WTC11 (cell line): ENCODE results near the gene CNTN5.

ENCODE experiments used
- ATF2 ChIP-seq: sonication (generic); formaldehyde crosslinking; IDR thresholded peaks from 2 replicates; pipeline ENCODE4 v1.8.1; 2022; ENCODE audit warnings: low read depth, missing genetic modification reagents, borderline replicate concordance
- ATF3 ChIP-seq: sonication (generic); formaldehyde crosslinking; conservative IDR thresholded peaks from 2 replicates; pipeline ENCODE4 v1.8.1; 2022; ENCODE audit warnings: mild to moderate bottlenecking, missing genetic modification reagents
- CREB1 ChIP-seq: sonication (generic); formaldehyde crosslinking; IDR thresholded peaks from 2 replicates; pipeline ENCODE4 v1.8.0; 2023; ENCODE audit warnings: mild to moderate bottlenecking, missing genetic modification reagents
- CTCF ChIP-seq: fragments of 200-600 bp; IDR thresholded peaks from 2 replicates; pipeline ENCODE4 v1.8.0; 2022; ENCODE audit warnings: antibody characterized with exemption
- EMX1 ChIP-seq: fragments of 250-450 bp; sonication (Bioruptor Pico); IDR thresholded peaks from 2 replicates; pipeline ENCODE4 v1.8.0; 2021; ENCODE audit warnings: mild to moderate bottlenecking
- ESRRA ChIP-seq: sonication (generic); formaldehyde crosslinking; IDR thresholded peaks from 2 replicates; pipeline ENCODE4 v1.8.1; 2022; ENCODE audit warnings: mild to moderate bottlenecking, missing genetic modification reagents, borderline replicate concordance
- MAX ChIP-seq: sonication (generic); formaldehyde crosslinking; IDR thresholded peaks from 2 replicates; pipeline ENCODE4 v1.8.0; 2022; ENCODE audit warnings: mild to moderate bottlenecking, missing genetic modification reagents
- MXD4 ChIP-seq: fragments of 250-450 bp; sonication (Bioruptor Pico); IDR thresholded peaks from 2 replicates; pipeline ENCODE4 v1.8.0; 2021; ENCODE audit warnings: mild to moderate bottlenecking, moderate library complexity, borderline replicate concordance
- SOX15 ChIP-seq: fragments of 250-450 bp; sonication (Bioruptor Pico); IDR thresholded peaks from 2 replicates; pipeline ENCODE4 v1.9.0; 2021; ENCODE audit warnings: mild to moderate bottlenecking
- TEAD4 ChIP-seq: sonication (generic); formaldehyde crosslinking; IDR thresholded peaks from 2 replicates; pipeline ENCODE4 v1.8.0; 2022; ENCODE audit warnings: mild to moderate bottlenecking, missing genetic modification reagents
- USF1 ChIP-seq: sonication (generic); formaldehyde crosslinking; IDR thresholded peaks from 2 replicates; pipeline ENCODE4 v1.8.0; 2022; ENCODE audit warnings: mild to moderate bottlenecking, missing genetic modification reagents
- ZNF416 ChIP-seq: fragments of 250-450 bp; sonication (Bioruptor Pico); IDR thresholded peaks from 2 replicates; pipeline ENCODE4 v1.9.0; 2021; ENCODE audit warnings: mild to moderate bottlenecking, inconsistent platforms

- TF ChIP-seq CTCF: no peak
- TF ChIP-seq ATF2 (CRISPR knock-in tag): no peak
- no peak for TF ChIP-seq ESRRA (CRISPR knock-in tag)
- TF ChIP-seq MAX (CRISPR knock-in tag): no peak
- no peak for TF ChIP-seq MXD4 (CRISPR knock-in tag)
- no peak for TF ChIP-seq ATF3 (CRISPR knock-in tag)
- TF ChIP-seq USF1 (CRISPR knock-in tag): no peak
- TF ChIP-seq EMX1 (CRISPR knock-in tag): no peak
- no peak for TF ChIP-seq CREB1 (CRISPR knock-in tag)
- TF ChIP-seq SOX15 (CRISPR knock-in tag): no peak
- TF ChIP-seq TEAD4 (CRISPR knock-in tag): no peak
- no peak for TF ChIP-seq ZNF416 (CRISPR knock-in tag)
Measured at GRCh38 chr11:99687320-99687719, 666.6 kb downstream of the CNTN5 start.
